ENCODE results near the gene AGBL1.

The AGBL1 gene

GRCh38 chr15:86044981-86045380 is 34.7 kb upstream of the AGBL1 start:
- TF ChIP-seq, protein P1, sequence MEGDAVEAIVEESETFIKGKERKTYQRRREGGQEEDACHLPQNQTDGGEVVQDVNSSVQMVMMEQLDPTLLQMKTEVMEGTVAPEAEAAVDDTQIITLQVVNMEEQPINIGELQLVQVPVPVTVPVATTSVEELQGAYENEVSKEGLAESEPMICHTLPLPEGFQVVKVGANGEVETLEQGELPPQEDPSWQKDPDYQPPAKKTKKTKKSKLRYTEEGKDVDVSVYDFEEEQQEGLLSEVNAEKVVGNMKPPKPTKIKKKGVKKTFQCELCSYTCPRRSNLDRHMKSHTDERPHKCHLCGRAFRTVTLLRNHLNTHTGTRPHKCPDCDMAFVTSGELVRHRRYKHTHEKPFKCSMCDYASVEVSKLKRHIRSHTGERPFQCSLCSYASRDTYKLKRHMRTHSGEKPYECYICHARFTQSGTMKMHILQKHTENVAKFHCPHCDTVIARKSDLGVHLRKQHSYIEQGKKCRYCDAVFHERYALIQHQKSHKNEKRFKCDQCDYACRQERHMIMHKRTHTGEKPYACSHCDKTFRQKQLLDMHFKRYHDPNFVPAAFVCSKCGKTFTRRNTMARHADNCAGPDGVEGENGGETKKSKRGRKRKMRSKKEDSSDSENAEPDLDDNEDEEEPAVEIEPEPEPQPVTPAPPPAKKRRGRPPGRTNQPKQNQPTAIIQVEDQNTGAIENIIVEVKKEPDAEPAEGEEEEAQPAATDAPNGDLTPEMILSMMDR (IDR thresholded peaks at IDR 0.05; ENCODE audit: extremely low read depth, missing control alignments): no peak
- no peak for DNase-seq (ENCODE audit: low spot score)

DNA sequence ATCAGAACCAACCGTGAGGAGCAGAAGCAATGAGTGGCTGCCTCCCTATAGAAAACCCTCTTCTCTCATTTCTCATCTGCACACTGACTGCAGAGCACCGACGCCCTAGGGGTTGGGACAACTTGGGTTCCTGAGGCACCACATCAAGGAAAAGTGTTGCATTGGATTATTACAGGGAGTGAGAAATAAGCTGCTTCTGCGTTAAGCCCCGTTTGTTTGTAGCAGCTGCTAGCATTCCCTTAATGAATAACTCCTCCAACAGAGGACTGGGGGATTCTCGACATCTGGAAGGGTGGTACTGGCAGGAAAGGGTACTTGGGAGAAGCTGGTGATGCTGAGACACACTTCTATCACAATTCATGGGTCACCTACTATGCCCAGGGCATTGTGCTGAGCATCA is 25.3 kb upstream of the AGBL1 start:
- TF ChIP-seq, protein P1 (IDR thresholded peaks at IDR 0.05; ENCODE audit: extremely low read depth, missing control alignments): no peak
- DNase-seq (ENCODE audit: low spot score): no peak

- no peak for DNase-seq (ENCODE audit: low spot score)
- TF ChIP-seq, protein P1 (IDR thresholded peaks at IDR 0.05; ENCODE audit: extremely low read depth, missing control alignments): no peak
Observed at GRCh38 chr15:86055688-86056087, 24.0 kb upstream of the AGBL1 start.

DNA sequence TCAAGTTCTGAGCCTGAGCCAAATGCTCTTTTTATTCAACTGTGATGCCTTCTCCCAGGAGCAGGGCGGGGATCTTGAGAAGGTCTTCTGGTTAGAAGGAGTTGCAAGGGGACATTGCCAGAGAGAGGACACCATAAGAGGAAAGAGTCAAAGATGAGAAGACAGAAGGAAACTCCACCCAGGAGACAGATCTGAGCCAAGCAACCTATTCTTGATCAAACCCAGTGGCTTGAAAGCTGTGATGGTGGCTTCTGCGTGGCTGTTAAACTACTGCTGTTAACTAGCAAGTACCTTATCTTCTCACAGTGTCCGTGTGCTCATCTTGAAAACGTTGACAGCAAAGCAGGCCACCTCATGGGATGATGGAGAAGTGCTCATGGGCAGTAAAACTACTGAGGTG is 19.8 kb upstream of the AGBL1 start:
- DNase-seq (ENCODE audit: low spot score): no peak
- TF ChIP-seq, protein P1 (IDR thresholded peaks at IDR 0.05; ENCODE audit: extremely low read depth, missing control alignments): no peak

DNA sequence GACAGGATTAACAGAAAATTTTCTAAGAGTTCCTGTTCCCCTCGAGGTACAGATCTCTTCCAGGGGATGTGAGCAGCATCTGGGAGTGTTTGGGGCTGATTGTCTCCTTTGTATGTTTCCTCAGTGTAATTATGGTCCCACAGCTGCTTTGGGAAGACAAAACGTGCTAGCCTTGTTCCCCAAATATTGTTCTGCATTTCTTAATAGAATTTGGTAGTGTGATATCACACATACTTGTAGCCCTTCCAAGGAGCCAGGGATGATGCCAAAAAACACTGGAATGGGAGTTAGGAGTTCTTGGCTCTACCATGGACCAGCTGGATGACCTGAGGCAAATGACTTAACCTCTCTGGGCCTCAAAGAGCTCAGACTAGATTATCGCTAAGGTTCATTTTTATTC is 19.0 kb upstream of the AGBL1 start:
- DNase-seq (ENCODE audit: low spot score): no peak
- TF ChIP-seq, protein P1 (IDR thresholded peaks at IDR 0.05; ENCODE audit: extremely low read depth, missing control alignments): no peak

- TF ChIP-seq, protein P1 (IDR thresholded peaks at IDR 0.05; ENCODE audit: extremely low read depth, missing control alignments): no peak
- no peak for DNase-seq (ENCODE audit: low spot score)
Observed at GRCh38 chr15:86061581-86061980, 18.1 kb upstream of the AGBL1 start.

- no peak for DNase-seq (ENCODE audit: low spot score)
- TF ChIP-seq, protein P1 (IDR thresholded peaks at IDR 0.05; ENCODE audit: extremely low read depth, missing control alignments): no peak
Observed at GRCh38 chr15:86062646-86063243, 16.9 kb upstream of the AGBL1 start.

Data from GM20000 (cell line).